Measurements from ENCODE around the gene EVA1C. TPM values are rescaled to one million over a fixed set of nuclear protein-coding genes. Genes with fewer than 3 reads are reported as not detected.

The EVA1C gene
- total and polyA plus RNA-seq, 2 experiments from 2014 or later: 2.2 to 3.4 TPM

DNA sequence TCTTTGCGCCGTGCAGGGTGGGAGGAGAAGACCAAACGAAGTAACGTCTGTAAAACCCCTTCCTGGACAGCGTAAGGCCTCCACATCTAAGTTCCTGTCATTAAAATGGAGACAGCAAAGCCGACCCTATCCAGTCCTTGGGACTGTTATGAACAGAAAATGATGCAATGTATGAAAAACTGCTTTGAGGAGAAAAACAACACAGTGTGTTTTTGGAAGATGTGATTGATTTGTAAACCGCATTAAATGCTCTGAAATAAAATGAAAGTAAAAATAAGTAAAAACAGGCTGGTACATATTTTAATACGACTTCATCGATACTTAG lies 18.9 kb upstream of the EVA1C start:
- Histone ChIP-seq H3K79me2 (peaks cover 30% of the 10 kb centered on the region), H3K27ac (no peak overlapping the region), H3K4me2 (no peak overlapping the region), H3K36me3 (replicated peaks; ENCODE audit: insufficient read depth, low read depth) (no peaks in the 10 kb centered on the region), H4K20me1 (ENCODE audit: insufficient read depth, poor library complexity, severe bottlenecking) (peaks cover 6% of the 10 kb centered on the region), H3K9me3 (ENCODE audit: low read depth) (peaks cover 4% of the 10 kb centered on the region), H3K9me2 (replicated peaks; ENCODE audit: insufficient read depth) (no peaks in the 10 kb centered on the region), H3K4me1 (ENCODE audit: insufficient read depth) (peaks cover 7% of the 10 kb centered on the region), H3K27me3 (peaks cover 4% of the 10 kb centered on the region), H2AFZ (peak overlapping the region; percentile 91), H3K4me3 (no peak overlapping the region)
- TF ChIP-seq EZH2 (IDR thresholded peaks at IDR 0.05; ENCODE audit: borderline replicate concordance) (no peak), EZH2phosphoT487 (IDR thresholded peaks at IDR 0.05; ENCODE audit: low read depth, severe bottlenecking, unreplicated experiment) (no peak), CTCF (IDR thresholded peaks at IDR 0.05; ENCODE audit: poor library complexity) (no peak)
- WGBS (ENCODE audit: low lambda C conversion rate, missing lambda C conversion rate): 98% methylated on average over 9 of the region's 9 CpGs
- DNase-seq (ENCODE audit: low spot score): no peak

DNA sequence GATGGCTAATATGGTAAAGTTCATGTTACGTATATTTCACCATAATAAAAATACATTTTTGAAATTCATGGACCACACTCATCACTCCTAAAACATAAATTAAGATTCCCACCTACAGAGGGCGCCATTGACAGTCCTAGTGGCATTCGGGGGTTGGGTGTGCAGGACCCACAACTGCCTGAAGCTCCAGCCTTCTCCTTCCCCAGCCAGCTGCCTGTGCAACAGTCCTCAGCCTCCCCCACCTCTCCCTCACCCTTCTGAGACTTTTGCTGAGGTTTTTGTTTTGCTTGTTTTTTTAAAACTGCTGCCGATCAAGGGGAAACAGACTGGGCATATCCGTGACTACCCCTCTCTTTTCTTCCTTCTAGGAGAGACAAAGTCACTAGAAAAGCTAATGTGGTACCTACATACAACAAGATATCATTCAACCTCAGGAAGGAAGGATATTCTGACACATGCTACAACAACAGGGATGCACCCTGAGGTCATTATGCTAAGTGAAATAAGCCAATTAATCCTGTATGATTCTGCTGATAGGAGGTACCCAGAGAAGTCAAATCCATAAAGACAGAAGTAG lies 9.2 kb upstream of the EVA1C start:
- Histone ChIP-seq H3K27ac (no peak overlapping the region), H3K79me2 (no peaks in the 10 kb centered on the region), H3K4me2 (no peak overlapping the region), H3K27me3 (peaks cover 18% of the 10 kb centered on the region), H3K4me3 (no peak overlapping the region), H3K36me3 (replicated peaks; ENCODE audit: insufficient read depth, low read depth) (no peaks in the 10 kb centered on the region), H3K9me3 (ENCODE audit: low read depth) (no peaks in the 10 kb centered on the region), H2AFZ (no peak overlapping the region), H3K9me2 (replicated peaks; ENCODE audit: insufficient read depth) (no peaks in the 10 kb centered on the region), H4K20me1 (ENCODE audit: insufficient read depth, poor library complexity, severe bottlenecking) (no peaks in the 10 kb centered on the region), H3K4me1 (ENCODE audit: insufficient read depth) (no peaks in the 10 kb centered on the region)
- TF ChIP-seq EZH2phosphoT487 (IDR thresholded peaks at IDR 0.05; ENCODE audit: low read depth, severe bottlenecking, unreplicated experiment): no peak
- TF ChIP-seq CTCF (IDR thresholded peaks at IDR 0.05; ENCODE audit: poor library complexity): peak; percentile 72
- TF ChIP-seq EZH2 (IDR thresholded peaks at IDR 0.05; ENCODE audit: borderline replicate concordance): no peak
- peak; percentile 83 for DNase-seq (ENCODE audit: low spot score)
- 25% methylated on average over 5 of the region's 5 CpGs for WGBS (ENCODE audit: low lambda C conversion rate, missing lambda C conversion rate)

DNA sequence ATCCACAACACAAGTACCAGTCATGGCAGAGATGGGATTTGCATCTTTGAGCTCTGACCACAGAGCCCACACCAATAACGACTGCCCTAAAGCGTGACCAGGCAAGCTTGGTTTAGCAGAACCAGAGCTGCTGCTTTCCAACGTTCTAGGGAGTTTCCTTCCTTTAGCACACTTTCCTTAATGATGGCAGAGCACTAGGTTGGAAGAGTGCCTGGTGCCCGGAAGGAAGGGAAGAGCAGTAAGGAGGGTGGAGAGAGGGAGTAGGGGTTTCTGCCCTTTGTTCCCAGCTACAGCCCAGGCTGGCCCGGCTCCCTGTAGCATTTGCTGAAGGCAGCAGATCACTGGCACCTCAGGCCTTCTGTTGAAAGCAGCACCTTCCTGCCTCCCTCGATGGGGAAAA lies 6.1 kb upstream of the EVA1C start:
- 72% methylated on average over 6 of the region's 6 CpGs for WGBS (ENCODE audit: low lambda C conversion rate, missing lambda C conversion rate)
- Histone ChIP-seq H3K27me3 (peaks cover 27% of the 10 kb centered on the region), H3K36me3 (replicated peaks; ENCODE audit: insufficient read depth, low read depth) (no peaks in the 10 kb centered on the region), H3K4me3 (no peak overlapping the region), H3K79me2 (no peaks in the 10 kb centered on the region), H2AFZ (no peak overlapping the region), H3K9me3 (ENCODE audit: low read depth) (no peaks in the 10 kb centered on the region), H3K4me2 (no peak overlapping the region), H4K20me1 (ENCODE audit: insufficient read depth, poor library complexity, severe bottlenecking) (no peaks in the 10 kb centered on the region), H3K4me1 (ENCODE audit: insufficient read depth) (peaks cover 3% of the 10 kb centered on the region), H3K27ac (no peak overlapping the region), H3K9me2 (replicated peaks; ENCODE audit: insufficient read depth) (no peaks in the 10 kb centered on the region)
- TF ChIP-seq EZH2phosphoT487 (IDR thresholded peaks at IDR 0.05; ENCODE audit: low read depth, severe bottlenecking, unreplicated experiment): no peak
- no peak for TF ChIP-seq CTCF (IDR thresholded peaks at IDR 0.05; ENCODE audit: poor library complexity)
- TF ChIP-seq EZH2 (IDR thresholded peaks at IDR 0.05; ENCODE audit: borderline replicate concordance): no peak
- DNase-seq (ENCODE audit: low spot score): no peak

DNA sequence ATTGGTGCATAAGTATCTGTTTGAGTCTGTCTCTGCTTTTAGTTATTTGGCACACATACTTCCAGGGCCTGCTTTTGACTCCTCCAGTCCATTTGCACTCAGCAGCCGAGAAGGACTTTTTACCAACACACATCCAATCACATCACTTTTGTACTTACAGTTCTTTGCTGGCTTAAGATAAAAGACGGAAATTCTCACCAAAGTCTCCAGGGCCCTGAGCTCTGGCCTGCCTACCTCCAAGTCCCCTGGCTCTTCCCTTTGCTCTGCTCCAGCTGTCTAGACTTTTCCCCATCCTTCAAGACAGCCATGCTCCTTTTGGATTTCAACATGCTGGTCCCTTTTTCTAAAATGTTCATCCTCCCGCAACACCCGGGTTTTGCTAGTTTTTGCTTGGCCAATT lies 2.2 kb upstream of the EVA1C start:
- Histone ChIP-seq H3K27ac (no peak overlapping the region), H3K4me2 (no peak overlapping the region)
- WGBS (ENCODE audit: low lambda C conversion rate, missing lambda C conversion rate): 78% methylated on average over 4 of the region's 4 CpGs

More for the DNA sequence above, 2.2 kb upstream of the EVA1C start:
- Histone ChIP-seq H3K4me3 (no peak overlapping the region), H3K4me1 (ENCODE audit: insufficient read depth) (peaks cover 13% of the 10 kb centered on the region), H3K27me3 (peaks cover 63% of the 10 kb centered on the region), H2AFZ (no peak overlapping the region), H3K9me2 (replicated peaks; ENCODE audit: insufficient read depth) (no peaks in the 10 kb centered on the region), H3K9me3 (ENCODE audit: low read depth) (no peaks in the 10 kb centered on the region), H3K79me2 (no peaks in the 10 kb centered on the region), H4K20me1 (ENCODE audit: insufficient read depth, poor library complexity, severe bottlenecking) (no peaks in the 10 kb centered on the region), H3K36me3 (replicated peaks; ENCODE audit: insufficient read depth, low read depth) (no peaks in the 10 kb centered on the region)
- no peak for DNase-seq (ENCODE audit: low spot score)
- no peak for TF ChIP-seq EZH2phosphoT487 (IDR thresholded peaks at IDR 0.05; ENCODE audit: low read depth, severe bottlenecking, unreplicated experiment)
- TF ChIP-seq CTCF (IDR thresholded peaks at IDR 0.05; ENCODE audit: poor library complexity): no peak
- TF ChIP-seq EZH2 (IDR thresholded peaks at IDR 0.05; ENCODE audit: borderline replicate concordance): no peak
